Measurements from ENCODE around the gene ATAD3B. TPM values are rescaled to one million over a fixed set of nuclear protein-coding genes. Genes with fewer than 3 reads are reported as not detected.
"Not testable (repeated sequence)": the region's sequence is repeated elsewhere in the genome, so short reads cannot be mapped to it uniquely, and the experiment has no call there.

Gene ATAD3B
- total RNA-seq, 2 donors from 2014 or later, result 2.7 to 5.7 TPM

- Histone ChIP-seq H3K36me3 (peaks cover under 1% of the 10 kb centered on the region), H3K9me3 (no peaks in the 10 kb centered on the region), H3K27ac (peak within 1 kb of the TSS; percentile 90 to 94), H3K27me3 (no peaks in the 10 kb centered on the region), H3K4me3 (peak within 1 kb of the TSS; percentile 94 to 95), H3K4me1 (peaks cover 0 to 12% of the 10 kb centered on the region in 2 donors)
- peak; percentile 98 for DNase-seq (ENCODE audit: low spot score)
- TF ChIP-seq, protein P1, sequence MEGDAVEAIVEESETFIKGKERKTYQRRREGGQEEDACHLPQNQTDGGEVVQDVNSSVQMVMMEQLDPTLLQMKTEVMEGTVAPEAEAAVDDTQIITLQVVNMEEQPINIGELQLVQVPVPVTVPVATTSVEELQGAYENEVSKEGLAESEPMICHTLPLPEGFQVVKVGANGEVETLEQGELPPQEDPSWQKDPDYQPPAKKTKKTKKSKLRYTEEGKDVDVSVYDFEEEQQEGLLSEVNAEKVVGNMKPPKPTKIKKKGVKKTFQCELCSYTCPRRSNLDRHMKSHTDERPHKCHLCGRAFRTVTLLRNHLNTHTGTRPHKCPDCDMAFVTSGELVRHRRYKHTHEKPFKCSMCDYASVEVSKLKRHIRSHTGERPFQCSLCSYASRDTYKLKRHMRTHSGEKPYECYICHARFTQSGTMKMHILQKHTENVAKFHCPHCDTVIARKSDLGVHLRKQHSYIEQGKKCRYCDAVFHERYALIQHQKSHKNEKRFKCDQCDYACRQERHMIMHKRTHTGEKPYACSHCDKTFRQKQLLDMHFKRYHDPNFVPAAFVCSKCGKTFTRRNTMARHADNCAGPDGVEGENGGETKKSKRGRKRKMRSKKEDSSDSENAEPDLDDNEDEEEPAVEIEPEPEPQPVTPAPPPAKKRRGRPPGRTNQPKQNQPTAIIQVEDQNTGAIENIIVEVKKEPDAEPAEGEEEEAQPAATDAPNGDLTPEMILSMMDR (IDR thresholded peaks at IDR 0.05), result no peak
Observed at GRCh38 chr1:1511533-1512285, 40.1 kb downstream of the ATAD3B start, which contains the start of gene ATAD3A. Gene ATAD3A, plus strand, starts transcription at chr1:1512162. Its CDS starts 107 bp downstream, at chr1:1512269.

DNA sequence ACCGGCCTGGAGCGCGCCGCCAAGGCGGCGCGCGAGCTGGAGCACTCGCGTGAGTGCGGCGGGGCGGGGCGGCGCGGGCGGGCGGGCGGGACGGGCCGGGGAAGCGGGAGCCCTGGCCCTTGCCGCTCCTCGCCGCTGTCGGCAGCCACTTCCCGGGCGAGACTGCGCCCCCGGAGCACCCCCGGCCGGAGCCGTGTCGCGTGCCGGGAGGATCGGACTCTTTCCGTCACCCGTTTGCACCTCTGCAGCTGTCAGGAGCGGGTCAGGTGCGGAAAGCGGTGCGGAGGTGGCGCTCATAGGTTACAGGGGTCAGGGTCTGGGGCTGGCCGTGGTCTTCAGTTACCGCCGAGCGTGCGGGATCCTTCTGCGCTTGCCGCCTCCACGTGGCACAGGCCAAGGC, 40.9 kb downstream of the ATAD3B start:
- Histone ChIP-seq H3K4me1 (peaks cover 0 to 12% of the 10 kb centered on the region in 2 donors), H3K27ac (peak overlapping the region; percentile 90 to 94), H3K4me3 (peak overlapping the region; percentile 94 to 95)
- H3K36me3 ChIP-seq; DNase-seq (ENCODE audit: low spot score); H3K9me3 ChIP-seq; H3K27me3 ChIP-seq: not testable (repeated sequence)

DNA sequence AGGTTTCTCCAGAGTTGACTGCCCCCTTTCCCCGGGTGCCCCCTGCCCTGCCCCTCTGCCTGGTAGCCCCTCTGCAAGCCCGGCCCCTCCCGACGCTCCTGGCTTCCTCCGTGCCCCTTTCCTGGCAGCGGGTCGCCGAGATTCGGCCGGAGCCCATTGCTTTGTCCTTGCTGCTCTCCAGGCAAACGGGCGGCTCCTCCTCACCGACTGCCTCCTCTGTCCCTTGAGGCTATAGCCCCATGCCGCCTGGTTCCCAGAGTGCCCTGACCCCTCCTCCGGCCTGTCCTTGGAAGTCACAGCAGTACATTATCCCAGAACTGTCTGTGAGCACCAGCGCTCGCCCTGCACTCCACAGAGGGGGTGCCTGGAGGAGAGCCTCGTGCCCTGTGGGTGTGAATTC, 42.1 kb downstream of the ATAD3B start:
- not testable (repeated sequence) for H3K4me3 ChIP-seq; H3K27me3 ChIP-seq; H3K9me3 ChIP-seq; H3K27ac ChIP-seq; H3K36me3 ChIP-seq; DNase-seq (ENCODE audit: low spot score)
- H3K4me1 ChIP-seq, result peaks cover 0 to 12% of the 10 kb centered on the region in 2 donors

DNA sequence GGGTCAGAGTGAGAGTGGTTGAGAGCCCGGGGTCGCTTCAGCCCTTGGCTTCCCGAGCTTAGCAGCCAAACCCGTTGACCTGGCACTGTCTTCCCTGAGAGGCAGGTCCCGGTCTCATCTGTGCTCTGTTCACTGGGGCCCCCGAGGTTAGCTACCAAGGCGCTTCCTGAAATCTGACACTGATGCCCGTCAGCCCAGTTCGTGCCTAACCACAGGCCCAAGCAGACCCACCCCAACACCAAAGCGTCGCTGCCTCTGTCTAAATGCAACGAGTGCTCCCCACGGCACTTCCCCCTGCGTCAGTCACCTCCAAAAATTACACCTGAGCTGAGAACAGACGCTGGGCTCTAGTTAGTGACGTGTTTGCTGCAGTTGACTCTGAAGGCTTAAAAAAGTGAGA, 42.8 kb downstream of the ATAD3B start:
- peaks cover 0 to 12% of the 10 kb centered on the region in 2 donors for H3K4me1 ChIP-seq
- H3K27ac ChIP-seq; H3K36me3 ChIP-seq; DNase-seq (ENCODE audit: low spot score); H3K9me3 ChIP-seq; H3K27me3 ChIP-seq; H3K4me3 ChIP-seq: not testable (repeated sequence)

DNA sequence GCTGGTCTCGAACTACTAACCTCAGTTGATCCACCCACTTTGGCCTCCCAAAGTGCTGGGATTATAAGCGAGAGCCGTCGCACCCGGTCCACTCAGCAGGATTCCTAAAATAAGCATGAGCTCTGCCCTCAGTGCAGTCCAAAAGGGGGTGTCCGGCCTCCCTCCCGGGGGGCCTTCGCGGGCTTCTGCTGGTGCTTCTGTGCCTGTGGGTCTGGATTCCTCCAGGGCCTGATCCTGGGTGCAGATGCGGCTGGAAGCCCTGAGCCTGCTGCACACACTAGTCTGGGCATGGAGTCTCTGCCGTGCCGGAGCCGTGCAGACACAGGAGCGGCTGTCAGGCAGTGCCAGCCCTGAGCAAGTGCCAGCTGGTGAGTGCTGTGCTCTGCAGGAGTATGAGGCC, 45.4 kb downstream of the ATAD3B start:
- H3K27me3 ChIP-seq; DNase-seq (ENCODE audit: low spot score); H3K27ac ChIP-seq; H3K9me3 ChIP-seq; H3K4me3 ChIP-seq; H3K4me1 ChIP-seq: not testable (repeated sequence)
- peaks cover 20% of the 10 kb centered on the region for H3K36me3 ChIP-seq

DNA sequence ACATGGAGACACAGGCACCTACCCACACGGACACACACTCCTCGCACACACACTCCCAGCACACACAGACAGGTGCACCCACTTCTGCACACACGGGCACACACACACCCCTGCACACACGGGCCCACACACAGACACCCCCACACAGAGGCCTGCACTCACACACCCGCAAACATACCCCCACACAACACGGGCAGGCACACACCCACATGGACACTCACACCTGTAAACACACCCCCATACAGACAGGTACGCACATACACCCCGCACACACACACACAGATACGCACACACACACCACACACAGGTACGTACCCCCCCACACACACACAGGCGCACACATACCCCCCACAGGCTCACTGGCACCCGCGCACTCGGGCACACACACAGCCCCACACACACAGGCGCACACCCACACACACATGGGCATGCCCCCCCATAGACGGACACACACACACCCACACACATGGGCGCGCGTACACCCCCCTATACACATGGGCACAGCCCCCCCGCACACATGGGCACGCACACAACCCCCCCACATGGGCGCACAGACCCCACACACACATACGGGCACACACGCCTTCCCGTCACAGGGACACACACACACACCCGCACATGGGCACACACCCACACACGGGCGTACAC, 46.5 kb downstream of the ATAD3B start:
- peaks cover 21% of the 10 kb centered on the region for H3K36me3 ChIP-seq
- no peak for DNase-seq (ENCODE audit: low spot score)
- H3K9me3 ChIP-seq, result no peaks in the 10 kb centered on the region
- H3K27ac ChIP-seq, result no peak overlapping the region
- no peak overlapping the region for H3K4me3 ChIP-seq
- H3K4me1 ChIP-seq, result no peaks in the 10 kb centered on the region
- H3K27me3 ChIP-seq, result no peaks in the 10 kb centered on the region
- TF ChIP-seq, protein P1 (IDR thresholded peaks at IDR 0.05), result no peak

GRCh38 chr1:1518621-1519007, 47.0 kb downstream of the ATAD3B start:
- H3K36me3 ChIP-seq, result peaks cover 26% of the 10 kb centered on the region
- H3K4me1 ChIP-seq; DNase-seq (ENCODE audit: low spot score); H3K9me3 ChIP-seq; H3K4me3 ChIP-seq; H3K27me3 ChIP-seq; H3K27ac ChIP-seq: not testable (repeated sequence)

DNA sequence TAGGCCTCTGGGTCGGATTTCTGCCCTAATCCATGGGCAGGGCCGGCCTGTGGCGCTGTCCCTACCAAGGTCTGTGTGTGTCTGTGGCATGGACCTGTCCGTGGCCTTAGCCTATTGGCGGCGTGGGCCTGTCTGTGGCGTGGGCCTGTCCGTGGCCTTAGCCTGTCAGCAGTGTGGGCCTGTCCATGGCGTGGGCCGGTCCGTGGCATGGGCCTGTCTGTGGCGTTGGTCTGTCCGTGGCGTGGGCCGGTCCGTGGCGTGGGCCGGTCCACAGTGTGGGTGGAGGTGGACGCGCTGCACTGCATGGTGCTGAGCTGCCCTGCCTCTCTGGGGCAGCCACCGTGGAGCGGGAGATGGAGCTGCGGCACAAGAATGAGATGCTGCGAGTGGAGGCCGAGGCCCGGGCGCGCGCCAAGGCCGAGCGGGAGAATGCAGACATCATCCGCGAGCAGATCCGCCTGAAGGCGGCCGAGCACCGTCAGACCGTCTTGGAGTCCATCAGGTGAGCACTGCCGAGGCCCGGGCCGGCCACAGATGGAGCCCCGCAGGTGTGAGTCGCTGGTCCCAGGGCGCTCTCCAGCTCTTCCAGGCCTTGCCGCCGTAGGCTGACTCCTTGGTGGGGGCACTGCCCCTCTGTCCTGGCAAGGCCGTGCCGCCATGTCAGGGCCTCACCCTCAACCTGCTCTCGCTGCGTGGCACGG, 48.4 kb downstream of the ATAD3B start:
- peaks cover 30% of the 10 kb centered on the region for H3K36me3 ChIP-seq
- H3K27ac ChIP-seq; H3K27me3 ChIP-seq; DNase-seq (ENCODE audit: low spot score); H3K4me1 ChIP-seq; H3K4me3 ChIP-seq; H3K9me3 ChIP-seq: not testable (repeated sequence)

Data from right atrium auricular region (tissue), 2 donors.